ENCODE data around the gene GPRC5D.

GPRC5D gene

GRCh38 chr12:12903642-12904609 is 48.0 kb downstream of the GPRC5D start:
- DNase-seq: no peak

- DNase-seq: no peak
Measured at GRCh38 chr12:12902036-12902435, 49.9 kb downstream of the GPRC5D start.

GRCh38 chr12:12901158-12901791 is 50.7 kb downstream of the GPRC5D start:
- DNase-seq: no peak

DNA sequence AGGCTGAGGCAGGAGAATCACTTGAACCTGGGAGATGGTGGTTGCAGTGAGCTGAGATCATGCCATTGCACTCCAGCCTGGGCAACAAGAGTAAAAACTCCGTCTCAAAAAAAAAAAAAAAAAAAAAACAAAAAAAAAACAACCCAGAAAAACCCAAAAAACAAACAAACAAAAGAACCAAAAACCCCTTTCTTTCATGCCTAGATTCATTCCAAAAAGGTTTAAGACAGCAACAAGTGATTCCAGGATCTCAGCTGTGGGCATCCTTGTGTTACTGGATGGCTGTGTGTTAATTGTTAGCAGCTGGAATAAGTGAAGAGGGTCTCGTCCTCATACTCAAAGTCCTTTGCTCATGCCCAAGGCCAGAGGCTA is 51.2 kb downstream of the GPRC5D start:
- no peak for DNase-seq

- DNase-seq: no peak
Measured at GRCh38 chr12:12899530-12900380, 52.2 kb downstream of the GPRC5D start.

- no peak for DNase-seq
Measured at GRCh38 chr12:12898911-12899511, 53.0 kb downstream of the GPRC5D start.

DNA sequence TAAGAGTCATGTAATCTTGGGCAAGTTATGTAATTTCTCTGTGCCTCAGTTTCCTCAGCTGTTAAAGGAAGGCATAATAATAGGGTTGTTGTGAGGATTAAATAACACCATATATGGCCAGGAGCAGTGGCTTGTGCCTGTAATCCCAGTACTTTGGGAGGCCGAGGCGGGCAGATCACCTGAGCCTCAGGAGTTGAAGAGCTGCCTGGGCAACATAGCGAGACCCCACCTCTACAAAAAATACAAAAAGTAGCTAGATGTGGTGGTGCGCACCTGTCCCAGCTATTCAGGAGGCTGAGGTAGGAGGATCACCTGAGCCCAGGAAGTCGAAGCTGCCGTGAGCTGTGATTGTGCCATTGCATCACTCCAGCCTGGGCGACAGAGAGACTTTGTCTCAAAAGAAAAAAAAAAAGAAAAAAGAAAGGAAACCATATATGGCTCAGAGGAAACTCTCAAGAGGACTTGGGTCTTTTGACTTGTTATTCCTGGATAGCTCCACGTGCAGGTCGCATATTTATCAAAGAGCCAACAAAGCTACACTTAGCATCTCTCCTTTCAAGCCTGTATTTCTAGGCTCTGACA is 53.7 kb downstream of the GPRC5D start:
- DNase-seq: no peak

DNA sequence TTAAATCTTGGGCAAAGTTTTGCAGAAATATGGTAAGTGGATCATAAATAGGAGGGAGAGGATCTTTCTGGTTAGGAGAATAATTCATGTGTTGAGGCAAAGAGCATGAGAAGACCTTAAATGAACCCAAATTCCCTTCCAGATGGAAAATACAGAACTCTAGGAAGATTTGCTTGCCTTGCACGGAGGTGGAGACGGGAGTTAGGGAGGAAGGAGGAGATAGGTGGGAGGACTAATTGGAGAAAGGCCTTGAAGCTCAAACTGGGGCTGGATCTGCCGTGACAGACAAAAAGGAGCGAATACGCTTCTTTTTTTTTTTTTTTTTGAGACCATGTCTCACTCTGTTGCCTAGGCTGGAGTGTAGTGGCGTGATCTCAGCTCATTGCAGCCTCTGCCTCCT is 54.7 kb downstream of the GPRC5D start:
- DNase-seq: no peak

DNA sequence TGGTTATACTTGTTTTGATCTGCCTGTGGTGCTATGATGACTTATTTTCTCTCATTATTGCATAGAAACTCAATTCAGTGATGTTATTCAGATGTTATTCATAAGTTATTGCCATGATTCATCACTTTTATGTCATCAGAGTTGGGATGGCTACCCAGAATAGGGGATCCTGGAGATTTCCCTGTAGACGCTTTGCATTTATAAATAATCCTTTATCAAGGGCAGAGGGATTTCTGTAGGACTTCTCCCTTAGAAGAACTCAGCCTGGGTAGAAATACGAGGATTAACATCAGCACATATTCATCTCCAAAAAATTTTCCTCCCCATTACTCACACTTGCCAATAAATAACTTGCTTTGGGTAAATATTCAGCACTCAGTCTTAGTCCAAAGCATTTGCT is 55.7 kb downstream of the GPRC5D start:
- no peak for DNase-seq

DNA sequence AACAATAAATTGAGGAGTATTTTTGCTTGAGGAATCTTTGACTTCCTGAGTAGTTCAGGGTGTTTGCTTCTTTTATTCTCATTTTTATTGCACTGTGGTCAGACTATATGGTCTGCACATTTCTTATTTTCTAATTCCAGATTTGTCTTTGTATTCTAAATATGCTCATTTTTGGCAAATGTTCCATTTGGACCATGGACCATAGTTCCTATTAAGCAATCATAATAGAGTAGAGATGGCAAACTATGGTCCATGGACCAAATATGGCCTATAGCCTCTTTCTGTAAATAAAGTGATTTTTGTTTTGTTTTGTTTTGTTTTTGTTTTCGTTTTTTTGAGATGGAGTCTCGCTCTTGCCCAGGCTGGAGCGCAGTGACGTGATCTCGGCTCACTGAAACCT is 58.5 kb downstream of the GPRC5D start:
- no peak for DNase-seq

- no peak for DNase-seq
Measured at GRCh38 chr12:12892681-12893141, 59.3 kb downstream of the GPRC5D start.

- no peak for DNase-seq
Measured at GRCh38 chr12:12891881-12892355, 60.1 kb downstream of the GPRC5D start.

DNA sequence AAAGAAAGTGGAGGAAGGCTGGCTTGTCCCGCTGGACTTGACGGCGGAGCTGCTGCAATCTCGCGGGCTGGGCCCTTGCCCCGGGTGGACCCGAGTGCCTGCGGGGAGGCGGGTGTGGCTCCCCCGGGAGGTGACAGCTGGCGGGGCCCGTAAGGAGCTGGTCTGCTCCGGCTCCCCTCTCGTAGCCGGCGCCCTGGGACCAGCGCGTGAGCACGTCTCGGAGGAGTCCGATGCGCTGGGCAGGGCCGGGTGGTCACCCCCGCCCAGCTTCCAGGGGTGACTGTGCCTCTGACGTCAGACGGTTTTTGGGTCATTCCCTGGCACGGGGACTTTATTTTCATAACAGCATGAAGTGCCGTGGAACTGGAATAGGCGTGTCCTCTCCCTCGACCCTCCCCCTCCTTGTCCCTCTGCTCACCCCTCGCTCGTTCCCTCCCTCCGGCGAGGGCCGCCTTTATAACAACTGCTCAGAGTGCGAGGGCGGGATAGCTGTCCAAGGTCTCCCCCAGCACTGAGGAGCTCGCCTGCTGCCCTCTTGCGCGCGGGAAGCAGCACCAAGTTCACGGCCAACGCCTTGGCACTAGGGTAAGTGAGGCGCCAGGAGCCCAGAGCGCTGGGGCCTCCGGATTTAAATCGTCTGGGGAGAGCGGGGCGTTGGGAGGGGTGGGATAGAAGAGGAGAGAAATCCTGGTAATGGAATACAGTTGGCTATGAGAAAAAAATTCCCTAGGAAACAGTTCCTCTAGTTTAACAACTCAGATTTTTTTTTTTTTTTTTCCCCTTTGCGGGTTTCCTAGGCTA is 60.7 kb downstream of the GPRC5D start, which contains the start of gene GPRC5A:
TSS of gene GPRC5A (plus strand) at position 483 of the 801 bp plus-strand sequence. CDS start 16,688 bp downstream, outside the sequence.
- DNase-seq: no peak
